ENCODE results near the gene ZNF469.

ZNF469 gene

DNA sequence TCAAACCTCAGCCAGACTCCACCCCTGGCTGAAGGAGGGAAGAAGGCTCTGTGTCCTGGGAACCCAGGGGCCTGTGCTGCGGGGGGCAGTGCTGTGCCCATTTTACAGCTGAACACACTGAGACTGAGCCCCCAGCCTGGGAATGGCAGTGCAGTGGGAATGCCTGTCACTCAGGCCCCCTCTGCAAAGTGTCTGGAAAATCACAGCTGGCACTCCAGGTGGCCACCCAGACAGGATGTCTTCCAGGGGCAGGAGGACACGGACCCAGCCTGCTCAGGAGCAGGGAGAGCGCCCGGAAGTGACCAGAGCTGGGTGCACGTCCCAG is 32.6 kb downstream of the ZNF469 start:
- Histone ChIP-seq H3K4me3 (ENCODE audit: low read length) (no peak overlapping the region), H3K36me3 (ENCODE audit: control insufficient read depth, insufficient read depth, low read length) (no peaks in the 10 kb centered on the region), H3K9ac (ENCODE audit: low read length) (no peak overlapping the region), H3K9me3 (ENCODE audit: control insufficient read depth, low read length) (no peaks in the 10 kb centered on the region), H3K4me1 (ENCODE audit: control insufficient read depth, insufficient read depth, low read length) (no peaks in the 10 kb centered on the region), H3K27me3 (ENCODE audit: control insufficient read depth, insufficient read depth, low read length) (no peaks in the 10 kb centered on the region)

- Histone ChIP-seq H3K9ac (ENCODE audit: low read length) (no peak overlapping the region), H3K36me3 (ENCODE audit: control insufficient read depth, insufficient read depth, low read length) (no peaks in the 10 kb centered on the region), H3K4me3 (ENCODE audit: low read length) (no peak overlapping the region), H3K4me1 (ENCODE audit: control insufficient read depth, insufficient read depth, low read length) (no peaks in the 10 kb centered on the region), H3K9me3 (ENCODE audit: control insufficient read depth, low read length) (no peaks in the 10 kb centered on the region), H3K27me3 (ENCODE audit: control insufficient read depth, insufficient read depth, low read length) (no peaks in the 10 kb centered on the region)
Measured at GRCh38 chr16:88415713-88416323, 33.1 kb downstream of the ZNF469 start.

GRCh38 chr16:88416686-88417085 is 33.9 kb downstream of the ZNF469 start:
- no peak overlapping the region for H3K9ac ChIP-seq (ENCODE audit: low read length)
- H3K27me3 ChIP-seq (ENCODE audit: control insufficient read depth, insufficient read depth, low read length) = no peaks in the 10 kb centered on the region
- H3K4me3 ChIP-seq (ENCODE audit: low read length) = no peak overlapping the region
- H3K36me3 ChIP-seq (ENCODE audit: control insufficient read depth, insufficient read depth, low read length) = no peaks in the 10 kb centered on the region
- H3K9me3 ChIP-seq (ENCODE audit: control insufficient read depth, low read length) = no peaks in the 10 kb centered on the region
- no peaks in the 10 kb centered on the region for H3K4me1 ChIP-seq (ENCODE audit: control insufficient read depth, insufficient read depth, low read length)

DNA sequence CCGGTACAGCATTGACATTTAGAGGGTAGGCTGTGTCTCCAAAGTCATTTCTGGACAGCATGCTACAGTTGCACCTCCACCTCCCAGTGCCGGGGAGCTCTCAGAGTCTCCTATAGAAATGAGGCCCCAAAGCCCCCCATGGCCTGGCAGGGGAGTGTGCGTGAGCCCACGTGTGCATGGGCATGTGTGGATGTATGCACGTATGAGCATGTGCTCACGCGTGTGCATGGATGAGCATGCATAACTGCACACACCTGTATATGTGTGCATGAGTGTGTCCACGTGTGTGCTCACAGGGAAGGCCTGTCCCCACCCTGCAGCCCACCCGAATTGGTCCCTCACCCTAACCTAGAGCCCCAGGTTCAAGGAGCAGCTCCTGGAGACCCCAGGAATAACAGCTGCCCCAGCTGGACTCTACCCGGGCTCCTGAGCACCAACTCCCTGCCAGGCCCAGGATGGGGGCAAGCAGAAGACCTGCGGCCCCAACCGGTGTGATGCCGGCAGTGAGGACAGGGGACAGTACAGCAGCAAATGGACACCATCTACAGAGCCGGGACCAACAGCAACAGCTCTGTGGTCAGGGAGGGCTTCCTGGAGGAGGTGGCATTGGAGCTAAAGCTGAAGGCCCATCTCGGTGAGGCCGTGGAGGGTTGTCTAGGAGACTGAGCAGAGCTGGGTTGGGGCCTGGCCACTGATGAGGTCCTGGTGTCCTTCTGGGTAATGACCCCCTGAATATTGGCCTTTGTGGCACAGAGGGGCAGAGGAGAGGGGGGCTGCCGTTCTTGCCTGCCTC is 35.1 kb downstream of the ZNF469 start:
- no peaks in the 10 kb centered on the region for H3K4me1 ChIP-seq (ENCODE audit: control insufficient read depth, insufficient read depth, low read length)
- H3K9me3 ChIP-seq (ENCODE audit: control insufficient read depth, low read length) = no peaks in the 10 kb centered on the region
- H3K4me3 ChIP-seq (ENCODE audit: low read length) = no peak overlapping the region
- no peaks in the 10 kb centered on the region for H3K36me3 ChIP-seq (ENCODE audit: control insufficient read depth, insufficient read depth, low read length)
- H3K27me3 ChIP-seq (ENCODE audit: control insufficient read depth, insufficient read depth, low read length) = no peaks in the 10 kb centered on the region
- H3K9ac ChIP-seq (ENCODE audit: low read length) = no peak overlapping the region

- H3K4me1 ChIP-seq (ENCODE audit: control insufficient read depth, insufficient read depth, low read length) = no peaks in the 10 kb centered on the region
- H3K4me3 ChIP-seq (ENCODE audit: low read length) = no peak overlapping the region
- H3K9ac ChIP-seq (ENCODE audit: low read length) = no peak overlapping the region
- no peaks in the 10 kb centered on the region for H3K27me3 ChIP-seq (ENCODE audit: control insufficient read depth, insufficient read depth, low read length)
- H3K36me3 ChIP-seq (ENCODE audit: control insufficient read depth, insufficient read depth, low read length) = no peaks in the 10 kb centered on the region
- H3K9me3 ChIP-seq (ENCODE audit: control insufficient read depth, low read length) = no peaks in the 10 kb centered on the region
Measured at GRCh38 chr16:88418869-88419268, 36.1 kb downstream of the ZNF469 start.

GRCh38 chr16:88419790-88420189 is 37.0 kb downstream of the ZNF469 start:
- Histone ChIP-seq H3K4me1 (ENCODE audit: control insufficient read depth, insufficient read depth, low read length) (no peaks in the 10 kb centered on the region), H3K36me3 (ENCODE audit: control insufficient read depth, insufficient read depth, low read length) (no peaks in the 10 kb centered on the region), H3K27me3 (ENCODE audit: control insufficient read depth, insufficient read depth, low read length) (no peaks in the 10 kb centered on the region), H3K4me3 (ENCODE audit: low read length) (no peak overlapping the region), H3K9ac (ENCODE audit: low read length) (no peak overlapping the region), H3K9me3 (ENCODE audit: control insufficient read depth, low read length) (no peaks in the 10 kb centered on the region)

DNA sequence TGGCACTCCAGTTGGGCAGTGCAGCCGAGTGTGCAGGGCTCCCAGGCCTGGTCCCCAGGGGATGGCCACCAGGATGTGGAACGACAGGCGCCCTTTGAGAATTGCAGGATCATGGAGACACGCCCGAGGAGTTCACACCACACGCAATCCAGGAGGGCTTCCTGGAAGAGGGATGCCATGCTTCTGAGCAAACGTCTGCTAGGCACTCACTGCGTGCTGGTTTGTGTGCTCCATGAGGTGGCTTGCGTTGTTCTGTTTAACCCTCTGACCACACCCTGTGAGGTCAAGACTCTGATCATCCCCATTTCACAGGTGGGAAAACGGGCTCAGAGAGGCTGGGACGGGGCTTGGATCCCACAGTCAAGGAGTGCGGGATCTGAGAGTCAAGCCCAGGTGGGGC is 37.7 kb downstream of the ZNF469 start:
- H3K4me1 ChIP-seq (ENCODE audit: control insufficient read depth, insufficient read depth, low read length) = no peaks in the 10 kb centered on the region
- H3K36me3 ChIP-seq (ENCODE audit: control insufficient read depth, insufficient read depth, low read length) = no peaks in the 10 kb centered on the region
- no peak overlapping the region for H3K9ac ChIP-seq (ENCODE audit: low read length)
- H3K4me3 ChIP-seq (ENCODE audit: low read length) = no peak overlapping the region
- H3K27me3 ChIP-seq (ENCODE audit: control insufficient read depth, insufficient read depth, low read length) = no peaks in the 10 kb centered on the region
- H3K9me3 ChIP-seq (ENCODE audit: control insufficient read depth, low read length) = no peaks in the 10 kb centered on the region

DNA sequence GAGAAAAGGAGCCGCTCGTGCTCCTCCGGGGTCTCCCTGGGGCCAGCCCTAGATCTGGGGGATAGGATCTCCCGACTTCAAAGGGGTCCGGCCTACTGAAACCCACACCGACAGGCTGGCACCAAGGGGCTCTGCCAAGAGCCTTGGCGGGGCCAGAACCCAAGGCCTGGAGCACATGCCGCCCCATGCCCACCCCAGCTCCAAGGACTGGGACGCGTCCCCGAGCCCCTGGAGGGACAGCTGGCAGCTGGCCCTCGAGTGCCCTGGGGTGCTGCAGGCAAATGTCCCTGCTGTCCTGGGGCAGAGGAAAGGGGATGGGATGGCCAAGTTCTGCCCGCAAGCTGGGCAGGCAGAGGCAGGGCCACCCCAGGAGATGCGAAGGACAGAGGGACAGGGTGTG is 38.5 kb downstream of the ZNF469 start:
- Histone ChIP-seq H3K9me3 (ENCODE audit: control insufficient read depth, low read length) (no peaks in the 10 kb centered on the region), H3K9ac (ENCODE audit: low read length) (no peak overlapping the region), H3K4me3 (ENCODE audit: low read length) (no peak overlapping the region), H3K27me3 (ENCODE audit: control insufficient read depth, insufficient read depth, low read length) (no peaks in the 10 kb centered on the region), H3K36me3 (ENCODE audit: control insufficient read depth, insufficient read depth, low read length) (no peaks in the 10 kb centered on the region), H3K4me1 (ENCODE audit: control insufficient read depth, insufficient read depth, low read length) (no peaks in the 10 kb centered on the region)

DNA sequence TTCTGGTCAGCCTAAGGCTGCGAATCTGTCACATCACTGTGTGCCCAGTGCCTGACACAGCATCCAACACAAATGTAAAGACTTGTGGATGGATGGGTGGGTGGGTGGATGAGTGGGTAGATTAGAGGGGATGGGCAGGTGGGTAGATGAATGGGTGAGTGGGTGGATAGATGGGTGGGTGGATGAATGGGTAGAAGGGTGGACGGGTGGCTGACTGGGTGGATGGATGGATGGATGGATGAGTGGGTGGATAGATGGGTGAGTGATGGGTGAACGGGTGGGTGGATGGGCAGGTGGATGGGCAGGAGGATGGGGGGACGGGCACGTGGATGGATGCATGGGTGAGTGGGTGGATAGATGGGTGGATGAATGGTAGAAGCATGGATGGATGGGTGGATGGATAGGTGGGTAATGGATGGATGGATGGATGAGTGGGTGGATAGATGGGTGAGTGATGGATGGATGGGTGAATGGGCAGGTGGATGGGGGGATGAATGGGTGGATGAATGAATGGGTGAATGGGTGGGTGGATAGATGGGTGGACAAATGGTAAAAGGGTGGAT is 39.2 kb downstream of the ZNF469 start:
- Histone ChIP-seq H3K27me3 (ENCODE audit: control insufficient read depth, insufficient read depth, low read length) (no peaks in the 10 kb centered on the region), H3K4me3 (ENCODE audit: low read length) (no peak overlapping the region), H3K4me1 (ENCODE audit: control insufficient read depth, insufficient read depth, low read length) (no peaks in the 10 kb centered on the region), H3K9ac (ENCODE audit: low read length) (no peak overlapping the region), H3K36me3 (ENCODE audit: control insufficient read depth, insufficient read depth, low read length) (no peaks in the 10 kb centered on the region), H3K9me3 (ENCODE audit: control insufficient read depth, low read length) (no peaks in the 10 kb centered on the region)

- Histone ChIP-seq H3K4me3 (ENCODE audit: low read length) (no peak overlapping the region), H3K4me1 (ENCODE audit: control insufficient read depth, insufficient read depth, low read length) (no peaks in the 10 kb centered on the region), H3K36me3 (ENCODE audit: control insufficient read depth, insufficient read depth, low read length) (no peaks in the 10 kb centered on the region), H3K27me3 (ENCODE audit: control insufficient read depth, insufficient read depth, low read length) (no peaks in the 10 kb centered on the region), H3K9ac (ENCODE audit: low read length) (no peak overlapping the region), H3K9me3 (ENCODE audit: control insufficient read depth, low read length) (no peaks in the 10 kb centered on the region)
Measured at GRCh38 chr16:88422733-88423447, 40.1 kb downstream of the ZNF469 start.

DNA sequence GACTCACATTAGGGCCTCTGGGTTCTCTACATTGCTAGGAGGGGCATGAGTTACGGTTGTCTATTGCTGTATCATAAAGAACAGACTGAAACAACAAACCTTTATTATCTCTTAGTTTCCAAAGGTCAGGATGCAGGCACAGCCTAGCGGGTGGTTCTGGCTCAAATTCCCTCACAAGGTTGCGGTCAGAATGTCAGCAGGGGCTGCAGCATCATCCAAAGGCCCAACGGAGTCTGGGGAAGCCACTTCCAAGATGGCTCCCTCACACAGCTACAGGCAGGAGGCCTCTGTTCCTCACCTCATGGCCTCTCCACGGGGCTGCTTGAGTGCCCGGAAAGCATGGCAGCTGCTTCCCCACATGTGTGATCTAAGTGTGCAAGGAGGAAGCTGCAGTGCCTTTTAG is 40.7 kb downstream of the ZNF469 start:
- Histone ChIP-seq H3K27me3 (ENCODE audit: control insufficient read depth, insufficient read depth, low read length) (no peaks in the 10 kb centered on the region), H3K4me3 (ENCODE audit: low read length) (no peak overlapping the region), H3K4me1 (ENCODE audit: control insufficient read depth, insufficient read depth, low read length) (no peaks in the 10 kb centered on the region), H3K9ac (ENCODE audit: low read length) (no peak overlapping the region), H3K36me3 (ENCODE audit: control insufficient read depth, insufficient read depth, low read length) (no peaks in the 10 kb centered on the region), H3K9me3 (ENCODE audit: control insufficient read depth, low read length) (no peaks in the 10 kb centered on the region)

- Histone ChIP-seq H3K4me1 (ENCODE audit: control insufficient read depth, insufficient read depth, low read length) (no peaks in the 10 kb centered on the region), H3K36me3 (ENCODE audit: control insufficient read depth, insufficient read depth, low read length) (no peaks in the 10 kb centered on the region), H3K9me3 (ENCODE audit: control insufficient read depth, low read length) (no peaks in the 10 kb centered on the region), H3K4me3 (ENCODE audit: low read length) (no peak overlapping the region), H3K27me3 (ENCODE audit: control insufficient read depth, insufficient read depth, low read length) (peaks cover 5% of the 10 kb centered on the region), H3K9ac (ENCODE audit: low read length) (no peak overlapping the region)
Measured at GRCh38 chr16:88424587-88425235, 42.0 kb downstream of the ZNF469 start.
